CD1c-positive myeloid dendritic cell (primary cell): ENCODE data around the gene DNMT3B.
"Not testable (repeated sequence)": the region's sequence is repeated elsewhere in the genome, so short reads cannot be mapped to it uniquely, and the experiment has no call there.

Experiments used
- DNase-seq: peaks from one replicate; pipeline ENCODE4 v3.0.0-alpha.2; 2016; ENCODE audit errors: extremely low spot score

DNMT3B gene

DNA sequence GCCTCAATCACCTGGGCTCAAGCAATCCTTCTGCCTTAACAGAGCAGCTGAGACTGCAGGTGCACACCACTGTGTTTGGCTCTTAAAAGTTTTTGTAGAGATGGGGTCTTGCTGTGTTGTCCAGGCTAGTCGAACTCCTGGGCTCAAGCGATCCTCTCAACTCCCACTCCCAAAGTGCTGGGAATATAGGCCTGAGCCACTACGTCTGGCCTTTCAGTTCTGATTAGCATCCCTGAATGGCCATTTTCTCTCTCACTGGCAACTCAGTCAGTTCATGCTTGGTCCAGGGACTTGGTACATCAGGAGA is 28.5 kb downstream of the DNMT3B start:
- no peak for DNase-seq

DNA sequence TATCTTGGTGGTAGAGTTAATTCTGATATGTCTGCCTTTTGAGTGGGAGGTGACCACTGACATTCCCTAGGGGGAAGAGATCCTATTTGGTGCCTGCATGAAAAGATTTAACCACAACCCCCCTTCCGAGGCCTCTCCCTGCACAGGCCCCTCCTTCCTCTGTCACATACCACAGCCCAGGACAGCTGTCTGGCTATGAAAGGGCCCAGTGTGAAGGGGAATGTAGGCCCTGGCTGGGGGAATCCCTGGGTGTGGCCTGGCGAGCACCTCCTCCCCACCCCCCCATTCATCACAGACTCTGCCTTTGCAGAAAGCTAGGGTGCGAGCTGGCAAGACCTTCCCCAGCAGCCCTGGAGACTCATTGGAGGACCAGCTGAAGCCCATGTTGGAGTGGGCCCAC is 30.1 kb downstream of the DNMT3B start:
- no peak for DNase-seq

DNA sequence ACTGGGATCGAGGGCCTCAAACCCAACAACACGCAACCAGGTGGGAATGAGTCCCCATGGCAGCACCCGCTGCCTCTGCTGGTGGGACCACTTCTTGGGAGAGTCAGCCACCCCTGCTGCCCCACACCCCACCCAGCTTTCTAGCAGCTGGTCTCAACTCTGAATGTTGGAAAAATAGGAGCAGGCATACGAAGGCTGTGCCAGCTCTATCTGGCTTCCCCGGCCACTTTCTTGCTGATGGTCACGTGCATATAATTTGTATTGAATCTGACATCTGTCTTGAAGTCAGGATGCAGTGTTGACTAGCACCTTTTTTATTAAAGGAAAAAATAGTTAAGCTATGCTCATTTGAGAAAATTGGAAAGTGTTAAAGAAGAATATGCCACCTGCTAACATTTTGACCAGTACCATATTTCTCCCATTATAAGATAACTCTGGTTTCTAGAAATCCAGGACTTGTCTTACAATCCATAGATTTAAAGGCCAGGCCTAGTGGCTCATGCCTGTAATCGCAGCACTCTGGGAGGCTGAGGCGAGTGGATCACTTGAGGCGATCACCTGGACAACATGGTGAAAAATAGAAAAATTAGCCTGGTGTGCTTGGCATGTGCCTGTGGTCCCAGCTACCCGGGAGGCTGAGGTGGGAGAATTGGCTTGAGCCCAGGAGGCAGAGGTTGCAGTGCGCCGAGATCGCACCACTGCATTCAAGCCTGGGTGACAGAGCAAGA is 30.7 kb downstream of the DNMT3B start:
- no peak for DNase-seq

DNA sequence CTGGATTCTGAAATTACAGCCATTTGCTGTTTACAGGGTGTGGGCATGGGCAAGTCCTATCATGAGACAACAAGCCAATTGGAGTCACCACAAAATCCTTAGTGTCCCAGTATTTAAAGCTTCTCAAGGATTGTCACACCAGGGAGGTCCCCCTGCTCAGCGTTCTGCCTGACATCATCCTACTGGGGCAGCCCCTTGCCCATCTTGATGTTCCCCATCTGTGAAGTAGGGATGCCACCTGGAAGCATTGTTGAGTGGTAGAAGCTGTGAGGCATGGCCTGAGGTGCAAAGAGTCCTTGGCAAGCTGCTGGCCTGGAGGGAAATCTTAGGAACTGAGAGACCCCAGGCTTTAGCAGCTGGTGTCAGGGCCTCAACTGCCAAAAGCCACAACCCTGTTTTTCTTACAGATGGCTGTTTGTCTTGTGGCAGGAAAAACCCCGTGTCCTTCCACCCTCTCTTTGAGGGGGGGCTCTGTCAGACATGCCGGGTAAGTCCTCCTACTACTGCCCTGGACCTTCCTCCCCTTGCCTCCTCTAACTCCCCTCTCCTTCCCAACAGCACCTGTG is 34.3 kb downstream of the DNMT3B start:
- DNase-seq: no peak

DNA sequence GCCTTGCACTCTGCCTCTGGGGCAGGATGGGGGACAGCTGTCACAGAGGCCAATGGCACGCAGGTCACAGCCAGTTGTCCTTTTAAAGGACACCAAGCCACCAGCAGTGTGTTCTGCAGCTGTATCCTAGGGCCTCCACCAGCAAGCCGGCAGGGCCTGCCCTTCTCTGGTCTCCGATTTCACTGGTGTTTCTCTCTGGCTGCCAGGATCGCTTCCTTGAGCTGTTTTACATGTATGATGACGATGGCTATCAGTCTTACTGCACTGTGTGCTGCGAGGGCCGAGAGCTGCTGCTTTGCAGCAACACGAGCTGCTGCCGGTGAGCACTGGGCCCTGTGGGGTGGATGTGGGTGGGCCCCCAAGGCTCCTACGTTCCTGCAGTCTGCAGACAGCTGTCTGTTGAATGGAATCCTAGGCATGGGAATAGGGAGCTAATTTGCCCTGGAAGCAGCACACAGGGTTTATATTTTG is 34.8 kb downstream of the DNMT3B start:
- DNase-seq: no peak

DNA sequence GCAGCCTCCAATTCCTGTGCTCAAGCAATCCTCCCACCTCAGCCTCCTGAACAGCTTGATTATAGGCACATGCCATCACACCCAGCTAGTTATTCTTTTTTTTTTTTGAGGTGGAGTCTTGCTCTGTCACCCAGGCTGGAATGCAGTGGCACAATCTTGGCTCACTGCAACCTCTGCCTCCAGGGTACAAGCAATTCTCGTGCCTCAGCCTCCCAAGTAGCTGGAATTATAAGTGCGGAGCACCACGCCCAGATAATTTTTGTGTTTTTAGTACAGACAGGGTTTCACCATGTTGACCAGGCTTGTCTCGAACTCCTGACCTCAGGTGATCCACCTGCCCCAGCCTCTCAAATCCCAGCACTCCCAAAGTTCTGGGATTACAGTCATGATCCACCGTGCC is 35.4 kb downstream of the DNMT3B start:
- not testable (repeated sequence) for DNase-seq

DNA sequence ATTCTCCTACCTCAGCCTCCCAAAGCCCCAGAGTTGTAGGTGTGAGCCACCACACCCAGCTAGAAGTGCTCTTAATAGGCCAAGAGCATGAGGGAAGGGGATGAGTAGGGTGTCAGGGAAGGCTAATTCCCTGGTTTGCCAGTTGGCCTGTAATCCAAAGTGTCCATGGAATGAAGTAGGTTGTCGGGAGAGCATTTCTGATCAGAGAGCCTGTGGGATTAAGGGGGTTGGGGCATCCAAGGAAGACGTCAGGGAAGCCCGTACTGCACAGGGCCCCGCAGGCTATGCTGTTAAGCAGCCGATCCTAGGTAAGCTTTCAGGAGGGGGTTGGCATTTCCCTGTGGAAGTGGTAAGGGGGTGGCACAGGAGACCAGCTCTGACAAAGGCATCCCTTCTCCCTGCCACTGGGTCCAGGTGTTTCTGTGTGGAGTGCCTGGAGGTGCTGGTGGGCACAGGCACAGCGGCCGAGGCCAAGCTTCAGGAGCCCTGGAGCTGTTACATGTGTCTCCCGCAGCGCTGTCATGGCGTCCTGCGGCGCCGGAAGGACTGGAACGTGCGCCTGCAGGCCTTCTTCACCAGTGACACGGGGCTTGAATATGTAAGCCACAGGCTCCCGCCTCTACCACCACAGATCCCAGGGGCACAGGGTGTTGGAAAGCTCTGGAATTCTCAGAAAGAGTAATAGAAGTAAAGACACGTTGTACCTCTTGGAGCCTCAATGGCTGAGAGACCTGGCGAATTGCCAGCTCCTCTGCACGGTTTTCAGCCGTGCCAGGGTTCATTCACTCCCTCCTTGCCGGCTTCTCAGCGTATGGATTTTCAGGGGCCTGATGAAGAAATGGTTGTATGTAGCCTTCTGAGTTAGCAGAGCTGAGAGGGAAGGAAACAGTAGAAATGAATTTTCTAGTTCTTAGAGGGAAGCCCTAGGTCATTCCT is 36.1 kb downstream of the DNMT3B start:
- no peak for DNase-seq

DNA sequence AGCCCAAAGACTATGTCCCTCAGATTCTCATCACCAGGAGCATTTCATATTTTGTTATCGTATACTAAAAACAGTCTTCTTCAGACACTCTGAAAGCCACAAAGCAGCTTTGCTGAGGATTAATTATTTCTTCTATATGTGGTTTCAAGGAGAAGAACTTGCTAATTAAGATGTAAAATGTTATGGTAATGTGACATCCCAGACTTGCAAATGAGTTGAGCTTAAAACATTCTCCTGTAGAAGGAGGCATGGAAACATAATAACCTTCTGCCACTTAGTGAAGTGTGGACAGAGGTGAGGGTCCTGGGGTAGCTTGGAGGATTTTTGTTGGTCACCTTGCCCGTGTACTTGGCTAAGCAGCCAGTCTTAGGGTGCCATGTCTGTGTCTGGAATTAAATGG is 40.9 kb downstream of the DNMT3B start:
- DNase-seq: no peak

DNA sequence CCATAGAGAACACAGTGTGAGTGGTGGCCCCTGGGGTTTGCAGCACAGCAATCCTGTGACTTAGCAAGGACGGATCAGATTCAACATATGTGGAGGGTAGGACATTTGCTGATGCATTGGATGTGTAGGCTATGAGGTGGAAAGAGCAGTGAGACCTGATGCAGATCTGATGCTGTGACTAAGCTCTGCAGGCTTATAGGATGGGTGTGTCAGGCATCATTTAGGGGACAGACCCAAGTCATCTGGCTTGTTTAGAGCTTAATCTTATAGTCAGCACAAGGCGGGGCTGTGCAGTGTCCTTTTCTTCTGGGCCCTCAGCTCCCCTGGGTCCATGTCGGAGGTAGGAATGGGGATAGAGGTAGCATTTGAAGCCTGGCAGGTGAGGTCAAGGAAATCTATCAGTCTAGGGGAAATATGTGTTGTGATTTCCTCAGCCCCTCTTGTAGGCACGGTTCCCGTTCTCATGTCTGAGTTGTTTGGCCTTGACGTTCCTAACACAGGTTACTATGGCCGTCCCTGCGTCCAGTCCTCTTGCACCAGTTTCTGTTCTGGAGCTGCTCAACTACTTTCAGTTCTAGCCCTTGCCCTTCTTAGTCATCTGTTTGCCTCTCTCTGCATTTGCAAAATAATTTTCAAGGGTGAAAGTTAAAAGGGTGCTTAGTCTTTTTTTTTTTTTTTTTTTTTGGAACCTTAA is 42.0 kb downstream of the DNMT3B start:
- no peak for DNase-seq

DNA sequence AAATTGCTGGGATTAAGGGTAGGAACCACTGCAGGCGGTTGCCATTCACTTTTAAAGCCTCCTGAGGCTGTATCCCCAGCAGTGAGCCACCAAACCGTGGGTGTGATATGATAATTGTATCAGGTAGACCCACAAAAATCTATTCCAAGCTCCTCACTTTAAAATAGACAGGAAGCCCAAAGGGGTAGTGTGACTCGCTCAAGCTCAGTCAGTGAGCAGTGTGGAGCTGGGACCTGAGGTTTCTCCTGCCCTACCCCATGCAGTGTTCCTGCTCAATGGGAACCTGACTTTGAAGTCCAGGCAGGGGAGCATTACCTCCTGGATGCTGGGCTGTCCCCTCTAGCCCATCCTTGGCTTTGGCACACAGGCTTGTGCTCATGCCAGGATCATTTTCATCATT is 42.6 kb downstream of the DNMT3B start:
- DNase-seq: no peak

DNA sequence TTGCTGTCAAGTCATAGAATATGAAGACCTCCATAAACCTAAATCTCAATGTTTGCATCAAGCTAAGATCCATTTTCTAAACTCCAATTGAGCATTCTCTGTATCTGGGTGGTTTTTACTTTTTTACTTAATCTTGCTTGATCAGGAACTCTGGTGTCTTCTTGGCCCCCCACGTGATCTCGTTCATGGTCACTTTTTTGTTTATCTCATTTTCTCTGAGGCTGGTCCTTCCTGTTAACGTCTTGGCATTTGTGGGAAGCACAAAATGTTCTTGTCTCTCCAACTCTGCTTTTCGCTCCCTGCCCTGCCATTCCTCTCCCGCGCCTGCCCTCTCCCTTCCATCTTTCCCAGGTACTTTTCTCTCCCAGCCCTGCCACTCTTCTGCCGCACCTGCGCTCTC is 43.5 kb downstream of the DNMT3B start:
- no peak for DNase-seq

DNA sequence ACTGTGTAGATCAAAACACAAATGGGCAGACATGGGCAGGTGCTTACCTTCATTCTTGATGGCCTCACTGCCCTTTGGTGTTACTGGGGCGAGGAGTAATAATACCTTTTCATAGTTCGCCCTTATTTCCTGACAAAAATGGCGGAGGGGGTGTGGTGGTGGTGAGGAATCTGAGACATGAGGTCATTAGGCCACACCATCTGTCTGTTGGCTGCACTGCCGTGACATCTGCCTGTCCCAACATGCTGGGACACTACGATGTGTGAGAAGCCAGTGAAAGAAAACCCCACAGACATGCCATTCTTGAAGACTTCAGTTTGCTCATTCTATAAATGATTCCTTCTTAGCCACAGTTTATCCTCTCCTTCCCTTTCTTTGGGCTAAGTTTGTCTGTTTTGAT is 44.2 kb downstream of the DNMT3B start:
- DNase-seq: no peak

DNA sequence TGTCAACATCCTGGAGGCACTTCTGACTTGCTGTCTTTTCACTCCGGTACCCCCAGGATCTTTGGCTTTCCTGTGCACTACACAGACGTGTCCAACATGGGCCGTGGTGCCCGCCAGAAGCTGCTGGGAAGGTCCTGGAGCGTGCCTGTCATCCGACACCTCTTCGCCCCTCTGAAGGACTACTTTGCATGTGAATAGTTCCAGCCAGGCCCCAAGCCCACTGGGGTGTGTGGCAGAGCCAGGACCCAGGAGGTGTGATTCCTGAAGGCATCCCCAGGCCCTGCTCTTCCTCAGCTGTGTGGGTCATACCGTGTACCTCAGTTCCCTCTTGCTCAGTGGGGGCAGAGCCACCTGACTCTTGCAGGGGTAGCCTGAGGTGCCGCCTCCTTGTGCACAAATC is 45.5 kb downstream of the DNMT3B start:
- DNase-seq: no peak

DNA sequence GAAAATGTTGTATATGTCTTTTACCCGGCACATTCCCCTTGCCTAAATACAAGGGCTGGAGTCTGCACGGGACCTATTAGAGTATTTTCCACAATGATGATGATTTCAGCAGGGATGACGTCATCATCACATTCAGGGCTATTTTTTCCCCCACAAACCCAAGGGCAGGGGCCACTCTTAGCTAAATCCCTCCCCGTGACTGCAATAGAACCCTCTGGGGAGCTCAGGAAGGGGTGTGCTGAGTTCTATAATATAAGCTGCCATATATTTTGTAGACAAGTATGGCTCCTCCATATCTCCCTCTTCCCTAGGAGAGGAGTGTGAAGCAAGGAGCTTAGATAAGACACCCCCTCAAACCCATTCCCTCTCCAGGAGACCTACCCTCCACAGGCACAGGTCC is 46.3 kb downstream of the DNMT3B start:
- no peak for DNase-seq

DNA sequence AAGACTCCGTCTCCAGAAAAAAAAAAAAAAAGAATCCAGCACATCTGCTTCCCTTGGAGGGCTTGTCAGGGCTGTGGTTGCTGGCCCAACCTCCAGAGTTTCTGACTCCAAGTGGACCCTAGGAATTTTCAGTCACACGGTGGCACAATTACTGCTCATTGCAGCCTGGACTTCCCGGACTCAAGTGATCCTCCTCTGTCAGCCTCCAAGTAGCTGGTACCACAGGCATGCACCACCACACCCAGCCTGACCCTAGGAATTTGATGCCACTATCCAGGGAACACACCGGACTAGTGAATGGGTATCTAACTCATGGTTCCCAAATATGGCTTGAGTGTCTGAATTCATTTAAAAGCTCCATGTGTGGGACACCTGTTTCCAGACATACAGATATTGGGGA is 47.7 kb downstream of the DNMT3B start:
- no peak for DNase-seq

DNA sequence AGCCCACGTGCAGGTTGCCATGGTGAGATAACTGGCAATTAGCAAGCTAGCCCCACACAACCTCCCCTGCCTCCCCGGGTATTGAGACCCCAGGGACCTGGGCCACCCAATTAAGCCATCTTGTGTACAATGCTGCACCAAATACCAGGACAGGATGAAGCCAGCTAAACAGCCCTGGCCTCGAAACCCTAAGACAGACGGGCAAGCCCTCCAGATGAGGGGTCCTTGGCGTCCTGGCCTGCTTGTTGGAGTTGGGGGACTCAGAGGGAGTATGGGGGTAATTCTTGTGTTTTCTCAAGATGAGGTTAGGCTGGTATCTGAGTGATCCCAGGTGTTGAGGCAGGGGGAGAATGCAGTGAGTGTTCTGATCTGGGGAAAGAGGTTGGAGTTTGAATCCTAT is 48.8 kb downstream of the DNMT3B start:
- no peak for DNase-seq

DNA sequence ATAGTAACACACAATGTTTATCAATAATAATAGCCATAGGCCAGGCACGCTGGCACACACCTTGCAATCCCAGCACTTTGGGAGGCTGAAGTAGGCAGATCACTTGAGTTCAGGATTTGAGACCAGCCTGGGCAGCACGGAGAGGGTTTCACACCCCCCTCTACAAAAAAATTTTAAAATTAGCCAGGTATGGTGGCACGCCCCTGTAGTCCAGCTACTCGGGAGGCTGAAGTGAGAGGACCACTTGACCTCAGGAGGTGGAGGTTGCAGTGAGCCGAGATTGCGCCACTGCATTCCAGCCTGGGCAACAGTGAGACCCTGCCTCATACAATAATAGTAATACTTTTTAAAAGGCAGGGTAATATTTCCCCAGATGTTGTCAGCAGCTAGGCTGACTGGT is 49.7 kb downstream of the DNMT3B start:
- DNase-seq: no peak

DNA sequence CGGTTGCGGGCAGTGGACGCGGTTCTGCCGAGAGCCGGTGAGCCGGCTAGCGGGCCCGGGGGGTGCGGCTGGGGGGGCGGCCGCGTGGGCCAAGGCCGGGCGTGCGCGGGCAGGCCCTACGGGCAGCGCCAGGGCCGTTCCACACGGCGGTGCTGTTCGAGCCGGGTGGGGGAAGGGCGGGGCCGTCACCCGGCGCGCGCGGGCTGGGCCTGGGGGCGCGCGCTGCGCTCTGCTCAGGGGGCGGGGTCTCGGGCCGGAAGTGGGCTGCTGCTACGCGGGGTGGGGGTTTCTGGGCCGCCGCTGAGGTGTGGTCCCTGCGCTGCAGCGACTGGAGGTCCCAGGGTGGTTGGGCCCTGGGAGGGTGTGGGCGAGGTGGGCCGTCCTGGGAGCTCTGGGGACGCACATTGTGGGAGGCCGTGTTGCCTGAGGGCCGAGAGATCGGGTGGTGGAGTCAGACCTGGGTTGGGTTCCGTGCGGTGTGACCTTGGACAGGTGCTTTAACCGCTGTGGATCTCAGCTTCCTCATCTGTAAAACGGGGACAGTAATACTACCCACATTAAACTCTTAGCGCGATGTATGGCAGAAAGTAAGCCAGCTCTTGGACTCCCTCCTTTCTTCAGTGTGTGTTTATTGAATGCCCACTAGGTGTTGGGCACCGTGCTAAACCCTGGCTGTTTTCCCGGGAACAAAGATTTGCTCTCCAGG is 58.0 kb downstream of the DNMT3B start:
- DNase-seq: peak; percentile 78

DNA sequence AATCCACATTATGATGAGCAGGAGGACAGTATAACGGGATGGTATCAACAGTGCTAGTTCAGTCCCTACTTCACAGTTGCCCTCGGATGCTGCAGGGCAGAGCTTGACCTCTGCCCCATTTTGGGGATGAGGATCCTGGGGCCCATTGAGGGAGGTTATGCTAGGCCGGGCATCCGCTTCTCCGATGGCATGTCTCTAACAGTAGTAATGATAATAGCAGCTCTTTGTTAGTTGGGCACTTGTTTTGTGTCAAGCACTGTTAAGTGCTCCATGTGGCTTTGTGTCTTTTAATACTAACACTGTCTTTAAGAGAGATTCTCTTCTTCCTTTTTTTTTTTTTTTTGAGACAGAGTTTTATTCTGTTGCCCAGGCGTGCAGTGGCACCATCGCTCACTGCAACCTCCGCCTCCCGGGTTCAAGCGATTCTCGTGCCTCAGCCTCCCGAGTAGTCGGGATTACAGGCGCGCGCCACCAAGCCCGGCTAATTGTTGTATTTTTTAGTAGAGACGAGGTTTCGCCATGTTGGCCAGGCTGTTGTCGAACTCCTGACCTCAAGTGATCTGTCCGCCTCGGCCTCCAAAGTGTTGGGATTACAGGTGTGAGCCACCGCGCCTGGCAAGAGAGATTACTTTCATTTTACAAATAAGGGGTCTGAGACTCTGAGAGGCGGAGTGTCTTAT is 58.7 kb downstream of the DNMT3B start:
- DNase-seq: peak; percentile 15

DNA sequence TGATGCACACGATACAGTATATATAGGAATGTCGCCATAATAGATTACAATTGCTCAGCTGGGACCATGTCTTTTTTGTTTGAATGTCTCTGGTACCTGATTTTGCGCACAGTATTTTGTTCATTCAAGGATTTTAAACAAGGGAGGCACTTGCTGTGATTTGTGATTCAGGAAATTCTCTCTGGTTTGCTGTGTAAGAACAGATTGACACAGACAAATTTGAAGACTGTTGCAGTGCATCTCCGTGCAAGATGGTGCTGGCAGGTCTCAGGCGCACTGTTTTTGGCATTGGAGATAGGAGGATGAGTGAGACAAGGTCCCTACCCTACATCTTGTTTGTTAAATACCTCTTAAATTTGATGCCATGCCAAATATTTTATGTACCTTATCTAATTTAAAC is 60.0 kb downstream of the DNMT3B start:
- no peak for DNase-seq

DNA sequence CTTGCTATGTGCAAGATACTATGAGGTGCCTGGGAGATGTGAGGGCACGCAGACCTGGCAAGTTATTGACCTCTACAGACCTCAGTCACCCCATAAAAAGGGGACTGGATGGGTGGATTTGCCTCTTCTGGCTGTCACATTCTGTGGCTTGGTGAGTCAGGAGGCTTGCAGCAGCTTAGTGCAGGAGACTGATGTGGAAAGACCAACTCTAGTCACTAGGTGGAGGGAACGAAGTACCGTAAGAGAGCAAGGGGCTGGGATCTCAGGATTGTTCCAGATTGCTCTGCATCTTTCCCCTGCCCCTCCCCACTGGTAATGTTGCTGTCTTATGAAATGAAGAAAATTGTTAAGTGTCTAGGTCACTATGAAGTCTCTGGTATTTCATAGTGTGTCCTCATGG is 60.9 kb downstream of the DNMT3B start:
- DNase-seq: peak; percentile 24
